ENCODE measurements around the gene SNX22.
A peak's percentile ranks its signal among the peaks of the same experiment; 100 is the strongest.

DNA sequence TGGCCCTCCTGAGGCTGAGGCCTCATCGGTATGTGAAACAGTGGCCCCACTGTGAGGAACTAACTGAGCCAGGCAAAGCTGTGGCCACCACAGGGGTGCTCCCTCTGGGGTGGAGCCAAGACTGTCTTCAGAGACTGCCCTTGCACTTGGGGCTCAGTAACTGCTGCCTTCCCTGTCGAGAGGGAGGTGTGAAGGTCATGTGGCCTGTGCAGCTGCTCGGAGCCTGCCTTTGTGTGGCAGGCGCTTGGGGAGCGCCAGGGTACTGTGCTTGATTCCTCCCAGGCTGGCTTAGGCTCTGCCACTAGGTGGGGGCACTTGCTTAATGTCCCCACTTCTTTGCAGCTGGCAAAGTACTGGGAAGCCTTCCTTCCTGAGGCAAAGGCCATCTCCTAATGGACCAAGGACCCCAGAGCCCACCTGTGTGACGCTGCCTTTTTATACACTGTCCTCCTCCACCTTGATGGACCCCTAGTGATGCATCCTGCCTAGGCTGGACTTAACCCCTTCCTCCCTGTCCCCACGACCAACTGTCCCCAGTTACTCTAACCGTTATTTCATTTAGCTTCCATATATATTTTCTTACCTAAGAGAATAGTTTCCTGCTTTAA is 14.2 kb upstream of the SNX22 start:
- TF ChIP-seq CTCF (IDR thresholded peaks at IDR 0.05; ENCODE audit: low read depth, low read length) (peak; percentile 18; the same call in 1 of the 2 replicates), EZH2phosphoT487 (IDR thresholded peaks at IDR 0.05; ENCODE audit: low read depth) (no peak)
